Esophagus squamous epithelium (tissue), 5 donors: ENCODE data around the gene DNAH10. TPM values are rescaled to one million over a fixed set of nuclear protein-coding genes. Genes with fewer than 3 reads are reported as not detected.

Source experiments
- DNase-seq: peaks from one replicate; lab custom pipeline; 2025; lab: John Stamatoyannopoulos, UW
- H3K27ac ChIP-seq, 4 donors: fragments of 200-600 bp; sonication (generic); one replicate each; pipeline ENCODE4 v1.5.1; 2016 to 2019; ENCODE audit warnings: mild to moderate bottlenecking in 1 of 4
- H3K27me3 ChIP-seq, 4 donors: fragments of 200-600 bp; sonication (generic); 1 replicate in 3 of 4; 2 replicates in 1 of 4; pipeline versions ENCODE4 v1.5.1 to v1.6.0; 2017 to 2021; ENCODE audit warnings: antibody characterized with exemption in 1 of 4
- H3K36me3 ChIP-seq, 3 donors: fragments of 200-600 bp; sonication (generic); one replicate each; pipeline ENCODE4 v1.5.1; 2016 to 2019
- H3K4me1 ChIP-seq, 3 donors: fragments of 200-600 bp; sonication (generic); one replicate each; pipeline ENCODE4 v1.5.1; 2017 to 2019
- H3K4me3 ChIP-seq, 4 donors: fragments of 200-600 bp; sonication (generic); 1 replicate in 3 of 4; 2 replicates in 1 of 4; pipeline ENCODE4 v1.5.1; 2016 to 2019; ENCODE audit warnings: mild to moderate bottlenecking in 2 of 4, moderate library complexity in 1 of 4
- H3K9me3 ChIP-seq, 3 donors: fragments of 200-600 bp; sonication (generic); one replicate each; pipeline ENCODE4 v1.5.1; 2016 to 2019
- CTCF ChIP-seq, 6 experiments: fragments of 450-650 bp in 4 of 6; fragments of 200-600 bp in 2 of 6; sonication (generic) in 2 of 6; IDR thresholded peaks; one replicate each; pipeline ENCODE4 v1.5.1; 2016 to 2019; ENCODE audit warnings: antibody characterized with exemption in 6 of 6, mild to moderate bottlenecking in 4 of 6, moderate library complexity in 4 of 6
- POLR2A ChIP-seq, 4 donors: fragments of 450-650 bp; IDR thresholded peaks; one replicate each; pipeline ENCODE4 v1.6.1; 2017; ENCODE audit warnings: antibody characterized with exemption in 4 of 4, mild to moderate bottlenecking in 4 of 4, moderate library complexity in 3 of 4
- WGBS, 2 donors: methylation state at CpG; one replicate each; pipeline ENCODE4 v1.1.5; 2018; 5-methylcytosine and 5-hydroxymethylcytosine counted together
- intact Hi-C: fragments of 100-400 bp; cut with DNase I; formaldehyde crosslinking; loops from one replicate; pipeline ENCODE4 v1.15.0; 2022
- total RNA-seq, 4 donors: library from RNA; depleted of rRNA; stranded (reverse); fragments of >200 nt; gene quantifications; one replicate each; pipeline ENCODE4 v1.1.0, GENCODE V29; 2016
- donor health status: DM: yes; HTN: yes; CAD: no.

The DNAH10 gene
- total RNA-seq, 4 donors from 2014 or later: not detected

- no peaks in the 10 kb centered on the region for H3K9me3 ChIP-seq
- H3K36me3 ChIP-seq: no peaks in the 10 kb centered on the region
- peaks cover 0 to 19% (median 0%) of the 10 kb centered on the region in 4 donors for H3K27me3 ChIP-seq
- 85 to 94% methylated on average over 2 of the region's 2 CpGs for WGBS, 2 donors
- intact Hi-C loops: no loop called here
- no peak for DNase-seq
- H3K27ac ChIP-seq: no peak overlapping the region
- H3K4me3 ChIP-seq: no peak overlapping the region
- H3K4me1 ChIP-seq: no peaks in the 10 kb centered on the region
- no peak for TF ChIP-seq POLR2A (IDR thresholded peaks at IDR 0.05)
- no peak for TF ChIP-seq CTCF (IDR thresholded peaks at IDR 0.05)
Measured at GRCh38 chr12:123923038-123923437, 160.9 kb downstream of the DNAH10 start.

- WGBS, 2 donors: 70 to 90% methylated on average over 1 to 6 of the region's 7 CpGs
- Histone ChIP-seq H3K4me3 (no peak overlapping the region), H3K4me1 (no peaks in the 10 kb centered on the region), H3K36me3 (no peaks in the 10 kb centered on the region), H3K9me3 (no peaks in the 10 kb centered on the region), H3K27me3 (peaks cover 0 to 21% (median 0%) of the 10 kb centered on the region in 4 donors), H3K27ac (no peak overlapping the region)
- no peak for TF ChIP-seq CTCF (IDR thresholded peaks at IDR 0.05)
- TF ChIP-seq POLR2A (IDR thresholded peaks at IDR 0.05): no peak
- DNase-seq: no peak
- intact Hi-C loops: no loop called here
Measured at GRCh38 chr12:123923927-123924326, 161.8 kb downstream of the DNAH10 start.

GRCh38 chr12:123924539-123924938 lies 162.4 kb downstream of the DNAH10 start:
- H3K4me3 ChIP-seq: no peak overlapping the region
- intact Hi-C loops: no loop called here
- TF ChIP-seq POLR2A (IDR thresholded peaks at IDR 0.05): no peak
- DNase-seq: no peak
- no peak overlapping the region for H3K27ac ChIP-seq
- H3K27me3 ChIP-seq: peaks cover 0 to 21% (median 0%) of the 10 kb centered on the region in 4 donors
- WGBS, 2 donors: 90 to 95% methylated on average over 3 to 4 of the region's 4 CpGs
- H3K36me3 ChIP-seq: no peaks in the 10 kb centered on the region
- no peaks in the 10 kb centered on the region for H3K4me1 ChIP-seq
- H3K9me3 ChIP-seq: no peaks in the 10 kb centered on the region

- WGBS, 2 donors: 54 to 88% methylated on average over 6 to 8 of the region's 15 CpGs
- intact Hi-C loops: no loop called here
- no peak for TF ChIP-seq CTCF (IDR thresholded peaks at IDR 0.05)
- TF ChIP-seq POLR2A (IDR thresholded peaks at IDR 0.05): no peak
- Histone ChIP-seq H3K4me3 (no peak overlapping the region), H3K36me3 (no peaks in the 10 kb centered on the region), H3K27me3 (peaks cover 0 to 14% (median 0%) of the 10 kb centered on the region in 4 donors), H3K4me1 (no peaks in the 10 kb centered on the region), H3K27ac (no peak overlapping the region), H3K9me3 (no peaks in the 10 kb centered on the region)
- no peak for DNase-seq
Measured at GRCh38 chr12:123928274-123928865, 166.3 kb downstream of the DNAH10 start.

- intact Hi-C loops: no loop called here
- WGBS, 2 donors: 82 to 85% methylated on average over 4 to 7 of the region's 7 CpGs
- TF ChIP-seq POLR2A (IDR thresholded peaks at IDR 0.05) (no peak), CTCF (IDR thresholded peaks at IDR 0.05) (no peak)
- no peak for DNase-seq
- Histone ChIP-seq H3K27me3 (peaks cover 0 to 14% (median 0%) of the 10 kb centered on the region in 4 donors), H3K27ac (no peak overlapping the region), H3K36me3 (no peaks in the 10 kb centered on the region), H3K9me3 (no peaks in the 10 kb centered on the region), H3K4me1 (no peaks in the 10 kb centered on the region), H3K4me3 (no peak overlapping the region)
Measured at GRCh38 chr12:123928897-123929296, 166.8 kb downstream of the DNAH10 start.
